Suprapubic skin (tissue), 4 donors: Measurements from ENCODE around the gene VGF.

Experiments used
- CTCF ChIP-seq, 2 donors: fragments of 200-600 bp in 1 of 2; fragments of 450-650 bp in 1 of 2; sonication (generic) in 1 of 2; IDR thresholded peaks; one replicate each; pipeline ENCODE4 v1.5.1; 2016 to 2019; ENCODE audit warnings: antibody characterized with exemption in 2 of 2, mild to moderate bottlenecking in 1 of 2, moderate library complexity in 1 of 2
- EP300 ChIP-seq: sonication (generic); formaldehyde crosslinking; IDR thresholded peaks from one replicate; pipeline ENCODE4 v1.6.1; 2017; ENCODE audit warnings: antibody characterized with exemption
- POLR2A ChIP-seq, 2 donors: fragments of 450-650 bp; IDR thresholded peaks; one replicate each; pipeline ENCODE4 v1.6.1; 2017; ENCODE audit warnings: antibody characterized with exemption in 2 of 2, mild to moderate bottlenecking in 2 of 2, moderate library complexity in 2 of 2
- POLR2AphosphoS5 ChIP-seq, 3 donors: sonication (generic); formaldehyde crosslinking; IDR thresholded peaks; one replicate each; pipeline ENCODE4 v1.6.1; 2017; ENCODE audit warnings: antibody characterized with exemption in 3 of 3

DNA sequence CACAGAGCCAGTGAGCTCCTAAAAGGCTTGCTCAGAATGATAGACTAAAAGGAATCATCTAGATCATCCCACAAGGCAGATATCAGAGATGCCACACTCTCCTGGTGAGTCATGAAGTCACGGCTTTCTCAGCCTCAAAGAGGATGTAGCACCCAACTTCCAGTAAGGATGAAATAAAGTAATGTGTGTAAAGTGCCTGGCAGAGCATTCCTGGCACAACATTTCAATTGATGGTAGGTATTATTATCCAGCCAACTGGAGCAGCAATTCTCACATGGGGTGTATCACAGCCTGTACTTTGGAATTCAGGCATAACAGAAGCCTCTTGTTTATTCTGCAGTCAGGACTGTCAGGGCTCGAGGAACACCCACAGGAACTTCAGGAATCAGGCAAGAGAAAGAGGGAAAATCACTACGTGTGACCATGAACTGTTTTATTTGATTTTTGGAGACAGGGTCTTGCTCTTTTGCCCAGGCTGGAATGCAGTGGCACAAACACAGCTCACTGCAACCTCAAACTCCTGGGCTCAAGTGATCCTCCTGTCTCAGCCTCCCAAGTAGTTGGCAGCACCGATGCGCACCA is 20.0 kb upstream of the VGF start:
- TF ChIP-seq EP300 = no peak
- no peak for TF ChIP-seq POLR2A (IDR thresholded peaks at IDR 0.05)
- no peak for TF ChIP-seq CTCF (IDR thresholded peaks at IDR 0.05)
- TF ChIP-seq POLR2AphosphoS5 (IDR thresholded peaks at IDR 0.05) = no peak
